GM23338 (cell line): ENCODE data around the gene OR9Q2.

Source experiments
- CTCF ChIP-seq, 2 experiments: fragments of 200-600 bp in 1 of 2; sonication (generic) in 1 of 2; conservative IDR thresholded peaks; 2 replicates each; pipeline versions ENCODE4 v1.5.1 to v1.6.1; 2016 to 2017; ENCODE audit warnings: antibody characterized with exemption in 2 of 2, low read depth in 2 of 2, mild to moderate bottlenecking in 2 of 2, moderate library complexity in 1 of 2
- EZH2 ChIP-seq: fragments of 200-600 bp; sonication (generic); IDR thresholded peaks from one replicate; pipeline ENCODE4 v1.8.0; 2017; ENCODE audit warnings: antibody characterized with exemption, mild to moderate bottlenecking, low read depth; ENCODE audit not compliant: unreplicated experiment
- EZH2phosphoT487 ChIP-seq: fragments of 200-600 bp; sonication (generic); IDR thresholded peaks from one replicate; pipeline ENCODE4 v1.8.1; 2018; ENCODE audit warnings: antibody characterized with exemption; ENCODE audit not compliant: unreplicated experiment
- NANOG ChIP-seq: IDR thresholded peaks from 2 replicates; pipeline ENCODE4 v1.6.1; 2016; ENCODE audit warnings: antibody characterized with exemption, borderline replicate concordance
- POLR2AphosphoS5 ChIP-seq: IDR thresholded peaks from 2 replicates; pipeline ENCODE4 v1.6.1; 2016; ENCODE audit warnings: antibody characterized with exemption, low read depth

DNA sequence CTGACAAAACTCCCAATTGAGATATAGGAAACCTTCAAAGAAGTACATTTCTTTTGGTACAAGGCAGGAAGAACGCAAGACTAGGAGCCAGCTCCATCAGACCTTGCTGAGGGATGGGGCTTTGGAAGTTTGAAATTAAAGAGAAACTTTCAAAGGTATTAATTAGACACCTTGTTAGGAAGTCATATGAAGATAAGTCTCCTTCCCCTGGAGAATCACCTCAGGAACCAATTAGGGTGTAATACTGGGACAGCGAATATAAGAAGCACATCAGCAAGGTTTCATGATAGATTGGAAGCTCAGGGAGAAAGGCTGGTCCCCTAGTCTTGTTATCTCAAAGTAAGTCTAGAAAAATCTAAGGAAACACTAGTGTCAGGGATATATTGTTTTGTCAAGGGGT is at the start of gene OR9Q2:
- no peak for TF ChIP-seq CTCF (conservative IDR thresholded peaks at IDR 0.05; ENCODE audit: low read depth in 2 of 2)
- TF ChIP-seq EZH2: no peak
- no peak for TF ChIP-seq POLR2AphosphoS5
- no peak for TF ChIP-seq EZH2phosphoT487
- TF ChIP-seq NANOG: no peak
